Measurements from ENCODE around the gene HMOX1. TPM values are rescaled to one million over a fixed set of nuclear protein-coding genes. Genes with fewer than 3 reads are reported as not detected.

The HMOX1 gene
- total and polyA plus RNA-seq, 2 of the 8 experiments (the other 6 are each of a cell fraction or from before 2014, with no cell fraction given): 25.0 to 41.6 TPM

- CTCF ChIA-PET (ENCODE audit: partially characterized antibody): no interaction called here
- Histone ChIP-seq H3K4me3 (ENCODE audit: extremely low read depth in 1 of 4, insufficient read depth in 2 of 4, low read depth in 3 of 4, low read length in 4 of 4) (no peak overlapping the region), H3K23me2 (ENCODE audit: low read depth, low read length) (peaks cover 13% of the 10 kb centered on the region; the same call in 1 of the 2 replicates), H3K36me3 (ENCODE audit: control insufficient read depth in 2 of 4, insufficient read depth in 4 of 4, low read length in 3 of 4) (no peaks in the 10 kb centered on the region), H3K27ac (ENCODE audit: low read depth, low read length) (no peak overlapping the region), H3K9ac (replicated peaks in 1 of 4; ENCODE audit: extremely low read depth in 1 of 4, low read depth in 3 of 4, low read length in 3 of 4) (no peak overlapping the region), H3K27me3 (replicated peaks in 1 of 4; ENCODE audit: control insufficient read depth in 3 of 4, extremely low read depth in 1 of 4, insufficient read depth in 3 of 4, low read length in 3 of 4) (no peaks in the 10 kb centered on the region), H3K79me1 (ENCODE audit: low read depth, low read length) (no peaks in the 10 kb centered on the region), H2AFZ (ENCODE audit: low read length) (no peak overlapping the region), H2BK15ac (ENCODE audit: low read length) (no peak overlapping the region), H3K4me1 (replicated peaks in 1 of 4; ENCODE audit: control insufficient read depth in 3 of 4, insufficient read depth in 4 of 4, low read length in 3 of 4) (peaks cover 0 to 9% (median under 1%) of the 10 kb centered on the region in 4 experiments; a peak in 4 of 7 replicates), H3K56ac (replicated peaks; ENCODE audit: insufficient read length, low read depth, low read length) (no peak overlapping the region), H4K91ac (replicated peaks; ENCODE audit: insufficient read length, low read length) (no peak overlapping the region), H3K14ac (ENCODE audit: insufficient read length) (no peak overlapping the region), H2BK5ac (ENCODE audit: low read depth, low read length) (no peak overlapping the region), H3K79me2 (ENCODE audit: control insufficient read depth in 1 of 2, insufficient read depth in 2 of 2, low read length in 2 of 2) (no peaks in the 10 kb centered on the region), H4K20me1 (replicated peaks in 1 of 2; ENCODE audit: control insufficient read depth in 1 of 2, insufficient read depth in 2 of 2, low read length in 2 of 2) (peaks cover 2% of the 10 kb centered on the region in 2 experiments), H3K9me3 (ENCODE audit: insufficient read depth in 2 of 2, low read depth in 1 of 2, low read length in 1 of 2) (no peaks in the 10 kb centered on the region), H2BK20ac (ENCODE audit: low read length) (no peak overlapping the region), H3K4ac (replicated peaks; ENCODE audit: insufficient read length, low read depth, low read length) (no peak overlapping the region), H2BK12ac (ENCODE audit: low read depth, low read length) (no peak overlapping the region), H3K23ac (ENCODE audit: insufficient read length) (no peak overlapping the region), H2BK120ac (replicated peaks; ENCODE audit: low read depth, low read length) (no peak overlapping the region), H4K5ac (ENCODE audit: insufficient read length, low read depth, low read length) (no peak overlapping the region), H4K8ac (ENCODE audit: extremely low read depth, insufficient read depth, low read length) (no peak overlapping the region), H2AK5ac (ENCODE audit: low read depth, low read length) (no peak overlapping the region), H3K4me2 (ENCODE audit: insufficient read depth in 1 of 2, low read depth in 2 of 2, low read length in 2 of 2) (no peak overlapping the region), H3K18ac (ENCODE audit: extremely low read depth, low read length) (no peak overlapping the region)
- no peak for FAIRE-seq
- no peak for DNase-seq (ENCODE audit: low read depth in 1 of 2, low spot score in 2 of 2)
- 82% methylated on average over 3 of the region's 3 CpGs; no CpG with 5 or more reads in 1 of the 2 experiments for WGBS, 2 experiments (ENCODE audit: extremely low coverage in 1 of 2, insufficient coverage in 1 of 2, insufficient read length in 1 of 2, insufficient replicate concordance in 2 of 2, low coverage in 1 of 2, low lambda C conversion rate in 2 of 2, missing lambda C conversion rate in 1 of 2)
- POLR2A ChIA-PET (ENCODE audit: partially characterized antibody): no interaction called here
- TF ChIP-seq YY1 (IDR thresholded peaks at IDR 0.05; ENCODE audit: low read depth, low read length) (no peak), GABPA (IDR thresholded peaks at IDR 0.05; ENCODE audit: borderline replicate concordance, insufficient read depth, low read length) (no peak), SIN3A (conservative IDR thresholded peaks at IDR 0.05 in 1 of 2, IDR thresholded peaks at IDR 0.05 in 1 of 2; ENCODE audit: low read depth in 1 of 2, low read length in 2 of 2) (no peak), SP2 (IDR thresholded peaks at IDR 0.05; ENCODE audit: low read length) (no peak), SP4 (IDR thresholded peaks at IDR 0.05; ENCODE audit: low read length) (no peak), MAX (IDR thresholded peaks at IDR 0.05) (no peak), TEAD4 (IDR thresholded peaks at IDR 0.05; ENCODE audit: low read depth, low read length) (no peak), POU5F1 (IDR thresholded peaks at IDR 0.05; ENCODE audit: low read depth, low read length) (no peak), NANOG (IDR thresholded peaks at IDR 0.05; ENCODE audit: insufficient read depth, low read depth, low read length, poor library complexity, severe bottlenecking) (no peak), RNF2 (IDR thresholded peaks at IDR 0.05; ENCODE audit: borderline replicate concordance, low read depth, low read length, missing control alignments, poor library complexity, severe bottlenecking) (no peak), KDM4A (IDR thresholded peaks at IDR 0.05; ENCODE audit: low read depth, low read length, severe bottlenecking) (no peak), TAF1 (IDR thresholded peaks at IDR 0.05; ENCODE audit: low read depth, low read length) (no peak), TBP (IDR thresholded peaks at IDR 0.05; ENCODE audit: low read depth, low read length) (no peak)
Measured at GRCh38 chr22:35440129-35440528, 59.2 kb downstream of the HMOX1 start.
